SHP77 treated with DMSO at 0.1 percent for 48 hours (cell line): Measurements from ENCODE around the gene SEMA3B.
"Not testable (repeated sequence)": the region's sequence is repeated elsewhere in the genome, so short reads cannot be mapped to it uniquely, and the experiment has no call there.

Experiments
- DNase-seq: peaks from one replicate; lab custom pipeline; 2025; lab: John Stamatoyannopoulos, UW

SEMA3B gene

DNA sequence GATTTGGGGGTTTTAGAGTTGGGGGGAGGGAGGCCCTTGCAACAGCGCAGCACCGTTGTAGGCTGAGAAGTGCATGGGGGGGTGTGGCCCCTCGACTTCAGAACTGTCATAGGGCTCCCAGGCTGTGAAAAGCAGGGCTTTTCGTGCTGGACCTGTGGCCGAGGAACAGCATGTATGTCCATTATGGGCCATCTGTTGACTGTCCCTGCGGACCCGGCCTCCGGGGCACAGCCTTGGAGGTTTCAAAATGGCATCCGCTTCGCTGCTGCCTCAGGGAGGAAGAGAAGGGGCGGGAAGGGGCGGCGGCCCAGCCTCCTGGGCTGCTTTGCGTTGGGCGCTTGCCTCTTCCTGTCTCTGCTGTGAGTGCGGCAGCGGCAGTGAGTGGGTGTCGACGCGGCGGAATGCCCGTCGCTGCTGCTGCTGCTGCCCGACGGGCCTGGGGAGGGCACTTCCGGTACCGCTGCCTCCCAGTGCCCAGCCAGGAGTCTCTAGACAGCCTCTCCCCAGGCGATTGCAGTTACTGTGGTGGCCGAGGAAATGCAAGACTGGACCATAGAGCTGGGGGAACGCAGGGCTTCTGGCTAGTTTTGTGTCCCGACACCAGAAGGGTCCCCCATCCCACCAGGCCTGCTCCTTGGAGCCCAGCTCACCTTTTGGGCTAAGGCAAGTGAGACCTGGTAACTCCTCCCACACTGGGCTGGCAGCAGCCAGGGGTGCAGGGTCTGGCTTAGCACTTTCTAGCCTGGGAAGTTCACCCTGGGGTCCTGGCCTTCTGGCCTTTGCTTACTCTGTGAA, 31.0 kb upstream of the SEMA3B start:
- peak; percentile 42 for DNase-seq

DNA sequence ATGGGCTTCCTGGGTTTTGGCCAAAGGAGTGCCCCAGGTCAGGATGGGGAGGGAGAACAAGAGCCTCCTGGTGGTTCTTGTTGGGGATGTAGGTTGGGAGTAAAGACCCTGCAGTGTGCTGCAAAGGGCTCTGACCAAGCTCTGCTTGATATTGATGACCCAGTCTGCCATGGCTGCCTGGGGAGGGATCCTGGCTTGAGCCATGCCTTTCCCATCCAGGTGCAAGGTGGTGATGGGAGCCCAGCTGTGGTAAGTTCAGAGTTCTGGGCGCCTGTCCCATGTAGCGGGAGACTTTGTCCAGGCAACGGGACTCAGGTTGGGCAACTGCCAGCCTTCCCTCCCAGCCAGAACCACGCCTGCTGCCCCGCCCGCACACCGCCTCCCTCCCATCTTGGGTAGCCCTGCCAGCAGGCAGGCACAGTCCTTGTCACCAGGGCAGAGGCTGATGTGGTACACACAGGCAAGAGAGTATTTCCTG, 30.4 kb upstream of the SEMA3B start:
- DNase-seq, result no peak

DNA sequence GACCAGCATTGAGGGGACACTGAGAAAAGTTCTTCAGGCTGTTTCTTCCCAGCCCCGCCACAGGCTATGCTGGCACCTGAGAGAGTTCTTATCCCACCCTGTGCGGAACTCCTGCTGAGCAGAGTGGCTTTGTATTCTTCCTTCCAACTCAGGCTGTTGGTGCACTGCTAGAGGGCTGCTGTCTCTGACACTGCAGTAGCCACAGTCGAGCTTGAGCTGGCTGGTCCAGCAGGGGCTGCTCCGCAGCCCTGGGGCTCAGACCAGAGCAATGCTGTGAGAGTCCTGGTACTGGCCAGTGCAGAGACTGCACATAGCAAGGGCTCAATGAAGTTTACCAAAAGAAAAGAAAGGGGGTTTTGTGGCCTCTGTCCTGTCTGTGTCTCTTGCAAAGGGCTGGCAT, 29.3 kb upstream of the SEMA3B start:
- DNase-seq, result no peak

DNA sequence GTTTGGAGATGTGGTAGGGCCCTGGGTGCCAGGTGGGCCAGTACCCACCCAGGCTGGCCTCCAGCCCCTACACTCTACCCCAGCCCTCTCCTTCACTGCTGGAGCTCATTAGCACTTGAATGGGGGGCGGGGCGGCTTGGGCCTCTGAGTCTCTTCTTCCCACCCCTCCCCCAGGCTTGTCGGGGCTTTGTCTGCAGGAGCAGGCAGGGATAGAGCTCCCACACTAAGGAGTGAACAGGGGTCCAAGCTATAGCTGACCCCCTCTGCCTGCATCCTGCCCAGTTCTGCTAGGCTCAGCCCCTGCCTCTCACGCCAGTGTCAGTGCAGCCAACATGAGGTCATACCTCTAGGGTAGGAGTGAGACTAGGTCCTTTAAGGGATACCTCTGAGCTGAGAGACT, 27.8 kb upstream of the SEMA3B start:
- no peak for DNase-seq

DNA sequence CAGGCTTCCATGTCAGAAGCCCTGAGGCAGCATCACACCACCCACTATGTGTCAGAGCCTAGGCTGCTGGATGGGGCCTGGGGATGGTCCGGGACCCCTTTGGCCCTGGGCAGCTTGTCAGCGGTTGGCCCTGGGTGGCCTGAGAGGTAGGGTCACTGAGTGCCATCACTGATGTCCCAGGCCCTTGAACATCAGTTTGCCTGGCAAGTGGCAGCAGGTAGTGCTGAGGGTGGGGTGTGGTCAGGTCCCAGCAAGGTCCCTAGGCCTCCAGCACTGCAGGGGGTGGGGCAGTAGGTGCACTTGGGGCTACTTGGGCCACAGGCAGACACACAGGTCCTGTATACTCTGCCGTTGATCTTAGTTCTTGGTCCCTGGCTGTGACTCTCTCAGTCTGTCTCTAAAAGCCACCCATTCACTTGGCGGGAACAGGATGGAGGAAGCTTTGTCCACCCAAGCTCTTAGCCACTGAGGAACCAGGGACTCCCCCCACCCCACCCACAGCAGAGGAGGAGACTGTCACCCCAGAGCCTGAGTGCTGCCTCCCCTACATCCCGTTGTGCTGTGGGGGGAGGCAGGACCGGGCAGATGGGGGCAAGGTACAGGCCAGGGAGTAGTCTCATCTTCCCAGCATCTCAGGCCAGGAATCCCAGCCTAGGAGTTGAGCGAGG, 27.1 kb upstream of the SEMA3B start:
- no peak for DNase-seq

DNA sequence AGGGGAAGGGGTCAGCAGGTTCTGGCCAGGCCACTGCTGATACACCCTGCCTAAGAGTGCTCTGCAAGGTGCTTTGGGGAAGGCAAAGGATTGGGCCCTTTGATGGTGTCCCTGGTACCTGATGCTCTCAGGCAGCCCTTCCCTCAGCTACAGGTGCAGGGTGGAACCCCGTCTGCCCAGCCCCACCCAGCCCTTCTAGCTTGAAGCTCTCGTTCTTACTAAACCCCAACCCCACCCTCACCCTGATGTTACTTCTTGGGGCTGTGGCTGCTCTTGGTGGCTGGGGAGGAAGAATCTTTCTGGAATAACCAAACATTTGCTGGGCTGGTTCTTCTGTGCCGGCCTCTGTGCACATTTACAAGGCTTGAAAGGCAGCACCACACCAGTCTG, 26.6 kb upstream of the SEMA3B start:
- no peak for DNase-seq

DNA sequence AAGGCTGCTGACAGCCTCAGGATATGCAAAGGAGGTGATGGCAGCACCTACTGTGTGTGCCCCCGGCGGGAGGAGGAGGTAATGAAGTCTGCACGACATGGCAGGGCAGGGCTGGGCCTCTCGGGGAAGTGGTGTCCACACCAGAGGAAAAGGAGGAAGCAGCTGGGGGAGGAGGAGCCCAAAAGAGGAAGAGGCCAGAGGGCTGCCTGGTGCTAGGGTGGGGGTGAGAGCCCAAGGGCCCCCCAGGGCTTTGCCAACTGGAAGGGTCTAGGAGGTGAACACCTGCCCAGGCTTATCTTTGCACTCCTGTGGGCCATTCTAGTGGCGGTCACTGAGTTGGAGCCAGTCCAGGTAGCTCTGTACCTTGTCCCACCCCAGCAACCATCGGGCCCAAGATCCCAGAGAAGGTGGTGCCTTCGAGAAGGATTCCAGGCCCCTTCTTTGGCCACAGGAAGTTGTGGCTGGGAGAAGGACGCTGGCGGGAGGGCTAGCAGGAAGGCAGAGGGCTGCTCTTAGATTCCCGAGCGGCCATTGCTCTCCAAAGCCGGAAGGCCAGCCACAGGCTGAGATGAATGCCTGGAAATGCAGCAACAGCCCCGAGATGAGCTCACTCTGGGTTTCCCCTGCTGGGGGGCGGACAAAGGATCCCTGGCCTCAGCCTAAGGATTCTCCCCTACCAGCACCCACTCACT, 25.9 kb upstream of the SEMA3B start:
- DNase-seq, result no peak

DNA sequence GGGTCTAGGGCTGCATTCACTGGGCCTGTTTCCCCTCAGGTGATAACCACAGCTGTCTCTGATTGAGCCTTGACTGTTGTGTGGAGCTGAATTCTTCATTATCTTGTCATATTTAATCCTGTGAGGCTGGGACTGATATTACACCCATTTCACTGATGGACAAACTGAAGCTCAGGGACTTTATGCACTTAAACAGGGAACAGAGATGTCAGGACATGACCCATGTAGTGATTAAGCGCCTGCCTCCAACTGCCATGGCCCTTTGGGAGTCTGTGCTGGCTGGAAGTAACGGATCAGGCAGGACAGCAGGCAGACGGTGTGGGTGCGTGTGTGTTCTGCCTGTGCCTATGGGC, 25.4 kb upstream of the SEMA3B start:
- no peak for DNase-seq

DNA sequence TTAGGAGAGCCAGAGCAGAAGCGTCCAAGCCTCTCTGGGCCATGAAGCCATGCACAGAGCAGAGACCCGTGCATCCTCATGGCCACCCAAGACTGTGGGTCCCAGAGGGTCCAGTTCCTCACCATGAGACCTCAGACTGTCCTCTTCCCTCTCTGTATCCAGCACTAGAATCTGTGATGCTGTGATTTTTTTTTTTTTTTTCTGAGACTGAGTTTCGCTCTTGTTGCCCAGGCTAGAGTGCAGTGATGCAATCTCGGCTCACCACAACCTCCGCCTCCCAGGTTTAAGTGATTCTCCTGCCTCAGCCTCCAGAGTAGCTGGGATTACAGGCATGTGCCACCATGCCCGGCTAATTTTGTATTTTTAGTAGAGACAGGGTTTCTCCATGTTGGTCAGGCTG, 24.1 kb upstream of the SEMA3B start:
- not testable (repeated sequence) for DNase-seq

DNA sequence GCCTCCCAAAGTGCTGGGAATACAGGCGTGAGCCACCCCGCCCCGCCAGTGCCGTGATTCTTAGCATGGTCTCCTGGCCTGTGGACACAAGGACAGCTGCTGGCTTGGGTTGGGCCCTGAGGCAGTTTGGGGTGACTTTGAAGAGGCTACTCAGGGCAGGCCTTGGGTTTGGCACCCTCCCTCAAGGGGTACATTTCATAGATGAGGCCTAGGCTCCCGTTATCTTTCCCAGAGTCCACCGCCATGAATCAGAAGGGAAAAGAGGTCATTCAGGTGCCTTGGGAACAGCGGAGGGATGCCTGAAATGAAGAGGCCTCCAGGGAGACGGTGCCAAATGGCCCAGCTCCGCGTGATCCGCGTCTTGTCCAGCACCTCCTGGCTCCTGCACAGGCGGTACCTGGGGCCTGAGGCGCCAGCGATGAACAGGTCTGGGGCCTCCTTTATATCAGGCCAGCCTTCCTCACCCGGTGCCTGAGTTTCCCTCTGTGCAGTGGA, 23.6 kb upstream of the SEMA3B start:
- no peak for DNase-seq

DNA sequence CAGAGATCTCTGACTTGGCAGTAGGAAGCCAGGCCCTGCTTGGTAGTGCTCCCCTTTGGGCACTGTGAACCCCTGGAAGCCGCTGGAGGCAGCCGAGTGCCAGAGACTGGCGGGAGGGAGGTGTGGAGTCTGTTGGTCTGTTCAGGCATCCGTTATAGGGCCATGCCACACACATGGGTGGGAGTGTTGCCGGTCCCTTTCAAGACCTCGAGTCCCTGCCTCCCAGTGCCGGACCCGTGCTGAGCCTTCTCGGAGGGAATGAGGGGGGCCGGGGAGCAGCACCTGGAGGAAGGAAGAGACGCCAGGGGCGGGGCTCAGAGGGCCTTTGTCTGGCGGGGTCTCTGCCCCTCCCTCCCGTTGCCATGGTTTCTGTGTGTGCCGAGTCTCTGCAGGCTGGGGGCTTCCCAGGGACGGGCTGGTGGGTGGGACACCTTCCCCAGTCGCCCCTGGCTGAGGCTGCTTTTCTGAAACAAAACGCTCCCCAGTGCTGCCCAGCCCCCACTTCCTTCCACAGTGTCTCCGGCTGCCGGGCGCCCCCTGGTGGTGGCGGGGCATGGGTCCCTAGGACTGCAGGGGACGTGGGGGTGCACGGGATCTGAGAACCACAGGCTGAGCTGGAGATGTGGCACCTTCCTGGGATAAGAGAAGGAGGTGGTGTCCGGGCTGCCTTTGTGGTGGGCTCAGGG, 23.0 kb upstream of the SEMA3B start:
- DNase-seq, result peak; percentile 55

DNA sequence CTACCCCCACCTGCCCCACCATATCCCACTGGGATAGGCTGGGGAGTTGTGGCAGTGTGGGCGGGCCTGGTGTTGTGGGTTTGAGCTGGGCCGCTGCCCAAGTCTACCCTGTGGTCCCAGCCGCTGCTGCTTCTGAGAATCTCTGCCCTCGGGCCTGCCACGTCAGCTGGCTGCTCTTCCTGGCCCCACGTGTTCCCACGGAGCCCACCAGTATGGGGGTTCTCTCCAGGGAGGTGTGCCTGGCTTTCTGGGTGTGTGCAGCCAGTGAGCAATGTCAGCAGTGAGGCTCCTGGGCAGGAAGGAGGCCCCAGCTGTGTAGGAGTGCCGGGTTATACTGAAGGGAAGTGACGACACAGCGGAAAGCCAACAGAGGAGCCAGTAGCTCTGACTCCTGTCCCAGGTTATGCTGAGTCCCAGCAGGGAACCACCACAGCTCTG, 22.4 kb upstream of the SEMA3B start:
- no peak for DNase-seq

DNA sequence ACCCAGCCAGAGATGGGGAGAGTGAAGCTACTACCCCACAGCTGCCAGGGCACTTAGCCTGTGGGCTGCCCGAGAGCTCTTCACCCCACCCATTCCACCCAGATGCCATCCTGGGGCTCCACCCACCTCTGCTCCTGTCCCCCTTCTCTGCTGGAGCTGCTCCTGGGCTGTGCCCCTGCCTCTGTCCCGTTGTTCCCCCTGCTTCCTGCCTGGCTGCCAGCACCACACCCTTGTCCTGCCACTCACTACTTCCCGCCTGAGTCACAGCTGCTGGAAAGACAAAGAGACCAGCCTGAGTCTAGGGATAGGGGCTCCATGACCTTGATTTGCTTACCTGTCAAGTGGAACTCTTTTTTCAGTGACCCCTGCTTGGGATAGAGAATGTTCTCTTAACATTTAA, 20.6 kb upstream of the SEMA3B start:
- DNase-seq, result no peak

DNA sequence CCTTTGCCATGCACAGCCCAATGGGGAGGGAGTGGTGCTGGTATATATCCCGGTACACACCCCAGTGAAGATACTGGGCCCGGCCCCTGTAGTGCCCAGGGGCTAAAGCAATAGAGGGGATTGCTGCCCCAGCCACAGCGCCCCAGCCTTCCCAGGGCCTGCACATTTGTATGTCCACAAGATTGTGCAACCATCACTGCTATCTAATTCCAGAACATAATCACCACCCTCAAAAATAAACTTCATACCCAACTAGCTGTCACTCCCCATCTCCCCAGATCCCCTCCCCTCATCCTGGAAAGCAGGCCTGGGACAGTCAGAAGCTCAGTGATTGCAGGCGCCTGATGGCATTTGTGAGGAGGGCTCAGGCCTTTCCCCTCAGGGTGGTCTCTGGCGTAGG, 19.5 kb upstream of the SEMA3B start:
- DNase-seq, result no peak

DNA sequence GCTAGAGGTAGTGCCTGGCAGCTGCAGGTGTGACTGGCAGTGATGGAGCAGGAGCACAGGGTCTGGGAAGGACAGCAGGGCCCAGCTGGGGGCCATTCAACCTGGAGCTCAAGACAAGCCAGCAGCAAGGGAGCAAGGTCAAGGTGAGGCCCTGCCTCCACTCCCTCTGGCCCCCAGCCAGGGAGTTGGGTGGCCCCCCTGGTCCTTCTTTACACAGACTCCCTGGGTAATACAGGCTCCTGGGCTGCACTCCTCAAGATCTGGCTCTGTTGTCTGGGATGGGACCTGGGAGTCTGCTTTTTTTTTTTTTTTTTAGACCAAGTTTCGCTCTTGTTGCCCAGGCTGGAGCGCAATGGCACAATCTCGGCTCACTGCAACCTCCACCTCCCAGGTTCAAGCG, 18.4 kb upstream of the SEMA3B start:
- DNase-seq, result no peak

DNA sequence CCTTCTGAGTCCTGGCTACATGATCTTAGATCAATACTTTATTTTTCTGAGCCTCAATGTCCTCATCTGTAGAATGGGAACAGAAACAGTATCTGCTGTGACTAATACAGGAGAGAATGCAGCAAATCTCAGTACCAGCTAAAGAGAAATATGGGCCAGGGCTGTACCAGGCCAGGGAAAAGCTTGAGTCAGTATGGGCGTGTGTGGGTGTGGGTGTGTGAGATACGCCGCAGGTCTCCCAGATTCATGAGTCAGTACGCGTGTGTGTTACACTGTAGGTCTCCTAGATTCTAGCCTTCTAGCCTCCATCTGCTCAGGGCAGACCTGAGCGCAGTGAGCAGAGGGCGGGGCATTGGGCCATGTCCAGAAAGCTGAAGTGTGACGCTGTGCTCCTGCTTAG, 17.7 kb upstream of the SEMA3B start:
- no peak for DNase-seq

DNA sequence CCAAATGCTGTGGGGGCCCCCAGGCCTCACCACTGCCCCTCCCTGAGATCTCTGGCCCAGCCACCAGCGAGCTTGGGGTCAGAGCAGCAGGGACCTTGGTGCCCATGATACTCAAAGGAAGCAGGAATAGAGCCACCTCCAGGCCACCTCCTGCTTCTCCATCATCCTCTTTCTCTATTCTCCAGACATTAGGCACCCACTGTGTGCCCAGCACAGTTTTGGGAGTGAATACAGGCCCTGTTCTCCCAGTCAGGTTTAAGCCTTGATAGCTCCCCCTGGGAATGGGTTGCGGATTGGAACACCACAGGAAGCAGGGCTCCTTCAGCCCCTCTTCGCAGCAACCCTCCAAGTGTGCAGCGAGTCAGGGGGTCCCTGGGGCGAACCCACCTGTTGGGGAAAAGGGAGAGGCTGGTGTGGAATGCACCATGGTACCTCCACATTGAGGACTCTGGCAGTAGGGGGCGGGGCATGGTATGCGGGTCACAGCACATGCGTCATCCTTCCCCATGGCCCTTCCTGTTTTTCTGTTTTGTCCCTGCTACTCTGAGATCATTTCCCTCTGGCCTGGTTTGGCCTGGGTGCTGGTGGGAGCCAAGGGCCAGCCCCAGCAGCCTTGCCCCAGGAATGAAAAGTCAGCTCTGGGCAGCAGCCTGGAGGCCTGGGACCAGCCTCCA, 14.2 kb upstream of the SEMA3B start:
- DNase-seq, result no peak

DNA sequence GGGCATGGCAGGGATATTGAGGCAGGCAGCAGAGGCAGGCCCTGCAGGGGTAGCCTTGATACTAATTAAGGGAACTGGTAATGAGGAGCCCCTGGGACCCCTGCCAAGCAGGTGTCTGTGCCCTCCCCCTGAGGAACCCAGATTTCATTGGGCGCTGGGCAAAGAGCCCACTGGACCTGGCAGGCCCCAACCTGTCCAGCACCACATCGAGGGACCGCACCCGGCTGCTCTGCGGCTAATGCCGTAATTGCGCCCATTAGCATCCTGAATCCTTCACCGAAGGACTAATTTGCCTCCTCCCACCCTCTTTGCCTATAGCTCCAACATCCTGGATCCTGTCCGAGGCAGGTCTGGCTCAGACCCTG, 13.7 kb upstream of the SEMA3B start:
- DNase-seq, result no peak

DNA sequence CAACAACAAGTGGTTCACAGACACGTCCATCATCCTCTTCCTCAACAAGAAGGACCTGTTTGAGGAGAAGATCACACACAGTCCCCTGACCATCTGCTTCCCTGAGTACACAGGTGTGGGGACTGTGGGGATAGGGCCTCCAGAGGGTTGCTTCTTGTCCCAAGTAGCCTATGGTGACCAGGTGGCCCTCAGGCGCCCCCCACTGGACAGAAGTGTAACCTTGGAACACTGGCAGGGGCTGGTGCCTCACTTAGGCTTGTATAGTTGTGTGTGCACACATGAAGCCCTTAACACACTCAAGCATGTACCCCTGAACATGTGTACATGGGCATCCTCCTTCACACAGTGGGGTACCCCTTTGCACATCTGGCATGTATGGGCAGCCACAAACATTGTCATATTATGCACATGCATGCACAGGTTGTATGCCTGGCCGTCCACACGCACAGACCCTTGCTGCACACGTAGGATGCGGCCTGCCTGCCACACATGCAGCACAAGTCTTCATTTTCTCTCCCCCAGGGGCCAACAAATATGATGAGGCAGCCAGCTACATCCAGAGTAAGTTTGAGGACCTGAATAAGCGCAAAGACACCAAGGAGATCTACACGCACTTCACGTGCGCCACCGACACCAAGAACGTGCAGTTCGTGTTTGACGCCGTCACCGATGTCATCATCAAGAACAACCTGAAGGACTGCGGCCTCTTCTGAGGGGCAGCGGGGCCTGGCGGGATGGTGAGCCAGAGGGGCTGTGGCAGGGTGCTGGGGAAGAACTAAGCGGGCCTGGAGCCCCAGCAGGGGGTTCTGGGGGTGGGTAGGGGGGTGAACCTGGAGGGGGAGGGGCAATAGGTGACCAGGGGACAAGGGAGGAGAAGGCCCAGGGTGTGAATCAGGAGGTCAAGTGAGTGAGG, 11.7 kb upstream of the SEMA3B start:
- DNase-seq, result no peak

DNA sequence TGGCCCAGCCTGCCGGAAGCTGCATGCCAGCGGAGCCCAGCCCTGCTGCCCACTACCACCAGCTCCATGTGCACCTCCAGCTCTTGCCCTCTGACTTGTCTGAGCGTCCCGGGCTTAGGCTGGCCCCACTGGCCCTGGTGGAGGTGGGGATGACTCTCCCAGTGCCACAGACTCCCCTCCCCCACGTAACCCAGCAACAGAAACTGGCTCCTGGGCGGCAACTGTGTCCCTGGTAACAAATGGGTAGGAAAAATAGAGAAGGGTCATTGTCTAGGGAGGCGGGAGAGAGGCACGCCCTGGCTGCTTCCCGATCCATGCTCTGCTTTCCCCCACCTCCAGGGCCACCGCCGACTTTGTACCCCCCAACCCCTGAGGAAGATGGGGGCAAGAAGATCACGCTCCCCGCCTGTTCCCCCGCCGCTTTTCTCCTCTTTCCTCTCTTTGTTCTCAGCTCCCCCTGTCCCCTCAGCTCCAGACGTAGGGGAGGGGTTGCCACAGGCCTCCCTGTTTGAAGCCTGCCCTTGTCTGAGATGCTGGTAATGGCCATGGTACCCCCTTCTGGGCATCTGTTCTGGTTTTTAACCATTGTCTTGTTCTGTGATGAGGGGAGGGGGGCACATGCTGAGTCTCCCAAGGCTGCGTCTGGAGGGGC, 10.8 kb upstream of the SEMA3B start:
- DNase-seq, result no peak
